ENCODE measurements around the gene ZNF566.

ZNF566 gene

GRCh38 chr19:36420961-36421748 is 68.2 kb downstream of the ZNF566 start:
- Histone ChIP-seq H3K27me3 (ENCODE audit: insufficient read depth, low read length) (no peaks in the 10 kb centered on the region), H3K4me3 (ENCODE audit: low read length) (no peak overlapping the region), H3K9me3 (ENCODE audit: low read length) (peaks cover 6% of the 10 kb centered on the region), H2AFZ (ENCODE audit: low read depth, low read length) (no peak overlapping the region), H3K4me1 (ENCODE audit: insufficient read depth, low read length) (peaks cover 5% of the 10 kb centered on the region), H3K36me3 (ENCODE audit: insufficient read depth, low read length) (no peaks in the 10 kb centered on the region)

DNA sequence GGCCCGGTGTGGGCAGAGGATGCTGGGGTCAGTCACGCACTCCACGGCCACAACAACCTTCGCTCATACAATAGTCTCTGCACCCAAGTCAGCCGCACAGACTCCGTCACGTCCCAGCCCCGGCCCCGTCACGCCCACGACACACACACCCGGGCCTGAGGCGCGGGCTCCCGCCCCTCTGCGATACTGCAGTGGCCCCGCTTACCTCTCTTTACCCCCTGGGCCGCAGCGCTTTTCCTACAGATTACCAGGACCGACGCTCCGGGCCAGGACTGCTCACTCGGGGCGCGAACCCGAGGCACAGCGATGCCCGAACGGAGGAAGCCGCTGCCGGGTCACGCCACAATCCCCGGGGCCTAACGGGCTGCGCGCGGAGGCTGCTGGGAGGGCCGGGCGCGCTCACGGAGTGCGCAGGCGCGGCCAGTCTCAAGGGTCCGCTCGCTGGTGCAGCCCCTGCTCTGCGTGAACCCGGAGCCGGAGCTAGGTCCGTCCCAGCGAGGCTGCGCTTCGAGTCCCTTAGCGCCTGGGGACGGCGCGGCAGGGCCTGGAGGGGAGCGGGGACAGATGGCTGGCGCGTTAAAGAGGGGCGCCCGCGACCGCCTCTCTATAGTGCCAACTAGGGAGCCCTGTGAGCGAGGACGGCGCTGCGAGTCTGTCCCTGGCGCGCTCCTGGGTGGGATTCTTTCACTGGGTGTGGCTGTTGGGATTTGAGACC is 70.9 kb downstream of the ZNF566 start, which contains the start of gene ZFP82:
Gene ZFP82 (minus strand): TSS at position 358 of the 715 bp plus-strand sequence. CDS start 8,855 bp downstream, outside the sequence.
- Histone ChIP-seq H2AFZ (ENCODE audit: low read depth, low read length) (peak within 1 kb of the TSS; percentile 51), H3K36me3 (ENCODE audit: insufficient read depth, low read length) (peaks cover 9% of the 10 kb centered on the region), H3K9me3 (ENCODE audit: low read length) (peaks cover 5% of the 10 kb centered on the region), H3K27me3 (ENCODE audit: insufficient read depth, low read length) (no peaks in the 10 kb centered on the region), H3K4me3 (ENCODE audit: low read length) (peak within 1 kb of the TSS; percentile 63), H3K4me1 (ENCODE audit: insufficient read depth, low read length) (peaks cover 5% of the 10 kb centered on the region)

DNA sequence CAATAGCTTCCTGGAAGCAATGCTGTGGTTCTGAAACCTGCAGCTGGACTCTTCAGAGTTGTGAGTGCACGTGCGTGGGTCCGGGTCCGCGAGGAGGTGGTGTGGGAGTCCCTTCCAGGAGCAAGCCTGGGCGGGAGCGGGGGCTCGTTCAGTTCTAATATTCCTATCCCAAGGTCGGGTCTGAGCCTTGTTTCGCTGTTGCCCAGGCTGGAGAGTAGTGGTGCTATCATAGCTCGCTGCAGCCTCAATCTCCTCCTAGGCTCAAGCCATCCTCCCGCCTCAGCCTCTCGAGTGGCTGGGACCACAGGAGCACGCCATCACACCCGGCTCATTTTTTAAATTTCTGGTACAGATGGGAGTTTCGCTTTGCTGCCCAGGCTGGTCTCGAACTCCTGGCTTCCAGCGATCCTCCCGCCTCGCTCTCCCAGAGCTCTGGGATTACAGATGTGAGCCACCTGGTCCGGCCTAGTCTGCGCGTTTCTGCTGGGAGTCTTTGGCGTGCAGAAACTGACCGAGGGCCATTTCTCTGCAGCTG is 71.5 kb downstream of the ZNF566 start:
- peaks cover 5% of the 10 kb centered on the region for H3K4me1 ChIP-seq (ENCODE audit: insufficient read depth, low read length)
- H3K36me3 ChIP-seq (ENCODE audit: insufficient read depth, low read length): peaks cover 14% of the 10 kb centered on the region
- peak overlapping the region; percentile 63 for H3K4me3 ChIP-seq (ENCODE audit: low read length)
- H3K27me3 ChIP-seq (ENCODE audit: insufficient read depth, low read length): no peaks in the 10 kb centered on the region
- peak overlapping the region; percentile 51 for H2AFZ ChIP-seq (ENCODE audit: low read depth, low read length)
- H3K9me3 ChIP-seq (ENCODE audit: low read length): peaks cover 11% of the 10 kb centered on the region

DNA sequence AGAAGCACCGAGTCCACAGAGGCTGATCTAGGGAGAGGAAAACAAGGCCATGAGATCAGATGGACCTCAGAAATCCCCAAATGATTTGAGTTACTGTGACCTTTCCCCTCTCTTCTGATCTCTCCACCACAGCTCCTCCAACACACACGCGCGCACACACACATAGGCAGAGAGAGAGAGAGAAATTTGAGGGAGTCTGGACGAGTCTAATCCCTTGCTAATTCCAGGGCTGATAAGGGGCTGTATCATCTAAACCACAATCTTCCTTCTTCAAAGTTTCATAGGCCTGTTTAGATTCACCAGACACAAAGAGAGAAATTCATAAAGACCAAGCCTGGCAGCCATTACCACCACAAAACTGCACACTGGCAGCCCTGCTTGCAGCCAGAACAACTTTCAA is 79.5 kb downstream of the ZNF566 start:
- Histone ChIP-seq H3K36me3 (ENCODE audit: insufficient read depth, low read length) (peaks cover 60% of the 10 kb centered on the region), H3K9me3 (ENCODE audit: low read length) (peaks cover 58% of the 10 kb centered on the region), H3K4me3 (ENCODE audit: low read length) (no peak overlapping the region), H3K27me3 (ENCODE audit: insufficient read depth, low read length) (no peaks in the 10 kb centered on the region), H2AFZ (ENCODE audit: low read depth, low read length) (no peak overlapping the region), H3K4me1 (ENCODE audit: insufficient read depth, low read length) (no peaks in the 10 kb centered on the region)

DNA sequence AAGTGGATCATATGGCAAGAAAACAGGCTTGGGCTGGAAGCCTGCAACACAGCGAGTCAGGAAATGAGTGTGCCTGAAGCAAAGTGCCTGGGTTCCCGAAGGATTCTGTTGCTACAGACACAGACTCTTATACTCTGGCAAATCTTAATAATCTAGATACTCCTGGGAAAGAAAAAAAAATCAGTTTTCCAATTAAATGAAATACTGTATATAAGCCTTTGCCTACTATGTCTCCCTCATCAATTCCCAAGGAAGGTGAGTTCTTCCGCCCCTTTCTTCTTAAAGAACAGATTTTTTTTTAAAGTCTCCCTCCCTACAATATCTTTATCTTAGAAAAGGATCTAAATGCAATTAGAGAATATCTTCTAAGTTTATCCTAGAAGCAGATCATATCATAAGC is 81.3 kb downstream of the ZNF566 start:
- H3K27me3 ChIP-seq (ENCODE audit: insufficient read depth, low read length): no peaks in the 10 kb centered on the region
- H3K9me3 ChIP-seq (ENCODE audit: low read length): peaks cover 63% of the 10 kb centered on the region
- H3K4me1 ChIP-seq (ENCODE audit: insufficient read depth, low read length): no peaks in the 10 kb centered on the region
- no peak overlapping the region for H2AFZ ChIP-seq (ENCODE audit: low read depth, low read length)
- H3K36me3 ChIP-seq (ENCODE audit: insufficient read depth, low read length): peaks cover 65% of the 10 kb centered on the region
- H3K4me3 ChIP-seq (ENCODE audit: low read length): no peak overlapping the region

DNA sequence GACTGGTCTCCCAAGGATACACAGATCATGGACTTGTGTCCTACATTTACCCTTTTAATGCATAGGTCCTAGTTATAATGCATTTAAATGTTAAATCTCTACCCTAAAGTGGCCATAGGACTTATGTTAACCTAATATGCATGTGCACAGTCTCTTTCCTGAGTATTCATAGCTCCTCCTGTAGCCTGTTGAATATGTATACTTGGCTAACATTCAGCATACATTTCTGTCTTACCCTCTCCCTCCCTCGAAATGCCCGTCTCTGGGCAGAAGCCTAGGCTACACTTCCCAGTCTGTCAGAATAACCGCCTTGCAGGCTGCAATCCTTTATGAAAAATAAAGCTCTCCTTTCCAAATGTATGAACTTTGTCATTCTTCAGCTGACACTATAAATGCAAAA is 84.9 kb downstream of the ZNF566 start:
- Histone ChIP-seq H3K36me3 (ENCODE audit: insufficient read depth, low read length) (peaks cover 77% of the 10 kb centered on the region), H3K27me3 (ENCODE audit: insufficient read depth, low read length) (no peaks in the 10 kb centered on the region), H3K4me3 (ENCODE audit: low read length) (no peak overlapping the region), H2AFZ (ENCODE audit: low read depth, low read length) (no peak overlapping the region), H3K4me1 (ENCODE audit: insufficient read depth, low read length) (no peaks in the 10 kb centered on the region), H3K9me3 (ENCODE audit: low read length) (peaks cover 52% of the 10 kb centered on the region)

DNA sequence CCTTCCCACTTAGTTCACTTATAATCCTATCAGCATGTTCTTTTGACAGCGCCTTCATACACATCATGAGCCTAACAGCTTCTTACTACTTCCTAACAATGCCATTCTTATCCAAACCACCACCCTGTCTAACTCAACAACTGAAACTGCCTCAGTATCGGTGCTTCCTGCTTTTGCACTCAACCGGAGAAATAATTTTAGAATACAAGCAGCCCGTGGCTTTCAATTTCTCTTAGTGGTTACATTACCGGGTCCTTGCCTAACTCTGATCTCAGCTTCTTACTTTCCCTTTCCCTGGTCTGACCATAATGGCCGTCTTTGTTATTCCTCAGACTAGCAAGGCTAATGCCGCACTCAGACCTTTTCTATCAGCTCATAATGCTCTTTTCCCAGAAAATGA is 87.9 kb downstream of the ZNF566 start:
- peaks cover 70% of the 10 kb centered on the region for H3K36me3 ChIP-seq (ENCODE audit: insufficient read depth, low read length)
- H3K27me3 ChIP-seq (ENCODE audit: insufficient read depth, low read length): no peaks in the 10 kb centered on the region
- H2AFZ ChIP-seq (ENCODE audit: low read depth, low read length): no peak overlapping the region
- no peak overlapping the region for H3K4me3 ChIP-seq (ENCODE audit: low read length)
- peaks cover 48% of the 10 kb centered on the region for H3K9me3 ChIP-seq (ENCODE audit: low read length)
- no peaks in the 10 kb centered on the region for H3K4me1 ChIP-seq (ENCODE audit: insufficient read depth, low read length)

GRCh38 chr19:36398571-36398970 is 90.8 kb downstream of the ZNF566 start:
- H3K4me1 ChIP-seq (ENCODE audit: insufficient read depth, low read length): no peaks in the 10 kb centered on the region
- peaks cover 53% of the 10 kb centered on the region for H3K9me3 ChIP-seq (ENCODE audit: low read length)
- peaks cover 66% of the 10 kb centered on the region for H3K36me3 ChIP-seq (ENCODE audit: insufficient read depth, low read length)
- H3K4me3 ChIP-seq (ENCODE audit: low read length): no peak overlapping the region
- H3K27me3 ChIP-seq (ENCODE audit: insufficient read depth, low read length): no peaks in the 10 kb centered on the region
- no peak overlapping the region for H2AFZ ChIP-seq (ENCODE audit: low read depth, low read length)
